MM.1S (cell line): ENCODE measurements around the gene IL12RB1.

ENCODE experiments used
- DNase-seq: peaks from one replicate; pipeline ENCODE4 v3.0.0-alpha.2; 2015
- H2AFZ ChIP-seq: fragments of 300-600 bp; sonication (generic); 2 replicates; pipeline ENCODE4 v1.6.0; 2016; ENCODE audit warnings: antibody characterized with exemption, low read length
- H3F3A ChIP-seq: fragments of 300-600 bp; sonication (generic); 2 replicates; pipeline ENCODE4 v1.6.1; 2016; ENCODE audit warnings: mild to moderate bottlenecking, antibody characterized with exemption, low read length, moderate library complexity, mixed read lengths; ENCODE audit not compliant: insufficient read depth
- H3K27ac ChIP-seq: fragments of 300-600 bp; sonication (generic); 2 replicates; pipeline ENCODE4 v1.5.1; 2016; ENCODE audit warnings: mild to moderate bottlenecking, low read length
- H3K27me3 ChIP-seq: fragments of 300-600 bp; sonication (generic); replicated peaks from 2 replicates; pipeline ENCODE4 v1.6.0; 2016; ENCODE audit warnings: low read length; ENCODE audit not compliant: insufficient read depth
- H3K36me3 ChIP-seq: fragments of 300-600 bp; sonication (generic); replicated peaks from 2 replicates; pipeline ENCODE4 v1.6.1; 2016; ENCODE audit warnings: mild to moderate bottlenecking, low read length, mixed read lengths; ENCODE audit not compliant: insufficient read depth
- H3K4me1 ChIP-seq: fragments of 300-600 bp; sonication (generic); 2 replicates; pipeline ENCODE4 v1.6.1; 2016; ENCODE audit warnings: low read length, mixed read lengths
- H3K4me2 ChIP-seq: fragments of 300-600 bp; sonication (generic); 2 replicates; pipeline ENCODE4 v1.6.0; 2016; ENCODE audit warnings: low read depth, low read length
- H3K4me3 ChIP-seq: fragments of 300-600 bp; sonication (generic); 2 replicates; pipeline ENCODE4 v1.5.1; 2016; ENCODE audit warnings: low read length, mixed read lengths
- H3K79me2 ChIP-seq: fragments of 300-600 bp; sonication (generic); 2 replicates; pipeline ENCODE4 v1.6.1; 2016; ENCODE audit warnings: mixed run types, low read length, mixed read lengths
- H3K9ac ChIP-seq: fragments of 300-600 bp; sonication (generic); 2 replicates; pipeline ENCODE4 v1.6.1; 2016; ENCODE audit warnings: low read length, mixed read lengths
- H3K9me2 ChIP-seq: fragments of 300-600 bp; sonication (generic); replicated peaks from 2 replicates; pipeline ENCODE4 v1.6.1; 2016; ENCODE audit warnings: mild to moderate bottlenecking, low read length, mixed read lengths; ENCODE audit not compliant: insufficient read depth
- H3K9me3 ChIP-seq: fragments of 300-600 bp; sonication (generic); replicated peaks from 2 replicates; pipeline ENCODE4 v1.6.1; 2016; ENCODE audit warnings: mild to moderate bottlenecking, low read length, mixed read lengths; ENCODE audit not compliant: insufficient read depth
- H4K20me1 ChIP-seq: fragments of 300-600 bp; sonication (generic); 2 replicates; pipeline ENCODE4 v1.6.1; 2016; ENCODE audit warnings: mild to moderate bottlenecking, low read length, moderate library complexity, mixed read lengths; ENCODE audit not compliant: insufficient read depth
- EZH2 ChIP-seq: fragments of 300-600 bp; sonication (generic); optimal IDR thresholded peaks from 2 replicates; pipeline ENCODE3; 2017; ENCODE audit warnings: low read depth, mild to moderate bottlenecking, antibody characterized with exemption, low read length, mixed read lengths
- EZH2phosphoT487 ChIP-seq: fragments of 300-600 bp; sonication (generic); IDR thresholded peaks from 2 replicates; pipeline ENCODE4 v1.6.1; 2018; ENCODE audit warnings: antibody characterized with exemption, low read length
- TF ChIP-seq, protein P1 (sequence below): fragments of 300-600 bp; sonication (generic); IDR thresholded peaks from 2 replicates; pipeline ENCODE4 v1.5.1; 2016; ENCODE audit warnings: antibody characterized with exemption, low read length, mixed read lengths

IL12RB1 gene

DNA sequence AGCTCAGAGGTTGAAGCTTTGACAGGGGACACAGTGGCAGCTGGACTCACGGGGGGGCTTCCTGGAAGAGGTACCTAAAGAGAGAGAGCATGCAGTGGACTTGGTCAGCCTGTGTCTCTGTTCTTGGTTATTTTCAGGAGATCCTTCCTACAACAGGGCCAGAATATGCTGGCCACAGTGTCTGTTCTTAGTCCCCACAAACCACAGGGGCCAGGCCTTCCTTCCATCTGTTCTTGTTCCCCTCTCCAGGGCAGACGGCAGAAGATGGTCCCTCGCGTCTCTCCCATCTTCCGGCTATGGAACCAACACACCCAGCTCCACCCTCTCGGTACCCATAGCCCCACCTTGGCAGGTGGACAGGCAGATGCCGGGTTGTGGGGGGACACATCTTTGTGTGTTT lies 35.7 kb upstream of the IL12RB1 start:
- no peak overlapping the region for H3K4me2 ChIP-seq
- H4K20me1 ChIP-seq = no peaks in the 10 kb centered on the region
- no peaks in the 10 kb centered on the region for H3K9me2 ChIP-seq
- H3K27ac ChIP-seq = no peak overlapping the region
- H3K4me1 ChIP-seq = peaks cover 19% of the 10 kb centered on the region
- H2AFZ ChIP-seq = no peak overlapping the region
- TF ChIP-seq EZH2 (no peak), EZH2phosphoT487 (no peak)
- TF ChIP-seq, protein P1, sequence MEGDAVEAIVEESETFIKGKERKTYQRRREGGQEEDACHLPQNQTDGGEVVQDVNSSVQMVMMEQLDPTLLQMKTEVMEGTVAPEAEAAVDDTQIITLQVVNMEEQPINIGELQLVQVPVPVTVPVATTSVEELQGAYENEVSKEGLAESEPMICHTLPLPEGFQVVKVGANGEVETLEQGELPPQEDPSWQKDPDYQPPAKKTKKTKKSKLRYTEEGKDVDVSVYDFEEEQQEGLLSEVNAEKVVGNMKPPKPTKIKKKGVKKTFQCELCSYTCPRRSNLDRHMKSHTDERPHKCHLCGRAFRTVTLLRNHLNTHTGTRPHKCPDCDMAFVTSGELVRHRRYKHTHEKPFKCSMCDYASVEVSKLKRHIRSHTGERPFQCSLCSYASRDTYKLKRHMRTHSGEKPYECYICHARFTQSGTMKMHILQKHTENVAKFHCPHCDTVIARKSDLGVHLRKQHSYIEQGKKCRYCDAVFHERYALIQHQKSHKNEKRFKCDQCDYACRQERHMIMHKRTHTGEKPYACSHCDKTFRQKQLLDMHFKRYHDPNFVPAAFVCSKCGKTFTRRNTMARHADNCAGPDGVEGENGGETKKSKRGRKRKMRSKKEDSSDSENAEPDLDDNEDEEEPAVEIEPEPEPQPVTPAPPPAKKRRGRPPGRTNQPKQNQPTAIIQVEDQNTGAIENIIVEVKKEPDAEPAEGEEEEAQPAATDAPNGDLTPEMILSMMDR = no peak
- H3F3A ChIP-seq = peaks cover 17% of the 10 kb centered on the region
- no peak overlapping the region for H3K4me3 ChIP-seq
- H3K36me3 ChIP-seq = no peaks in the 10 kb centered on the region
- H3K27me3 ChIP-seq = no peaks in the 10 kb centered on the region
- H3K9me3 ChIP-seq = no peaks in the 10 kb centered on the region
- DNase-seq = no peak
- H3K9ac ChIP-seq = no peak overlapping the region
- H3K79me2 ChIP-seq = peaks cover 31% of the 10 kb centered on the region

DNA sequence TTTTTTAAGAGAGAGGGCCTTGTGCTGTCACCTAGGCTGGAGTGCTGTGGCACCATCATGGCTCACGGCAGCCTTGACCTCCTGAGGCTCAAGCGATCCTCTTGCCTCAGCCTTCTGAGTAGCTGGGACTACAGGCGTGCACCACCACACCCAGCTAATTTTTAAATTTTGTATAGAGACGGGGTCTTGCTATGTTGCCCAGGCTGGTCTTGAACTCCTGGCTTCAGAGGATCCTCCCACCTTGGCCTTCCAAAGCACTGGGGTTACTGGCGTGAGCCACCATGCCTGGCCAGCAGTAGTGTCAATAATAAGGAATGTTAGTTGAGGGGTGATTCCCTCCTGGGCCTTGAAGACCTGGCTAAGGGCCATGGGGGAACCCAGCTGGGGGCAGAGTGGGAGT lies 34.4 kb upstream of the IL12RB1 start:
- no peaks in the 10 kb centered on the region for H3K36me3 ChIP-seq
- no peak overlapping the region for H3K9ac ChIP-seq
- no peak overlapping the region for H3K4me2 ChIP-seq
- H3F3A ChIP-seq = peaks cover 17% of the 10 kb centered on the region
- no peak overlapping the region for H2AFZ ChIP-seq
- peaks cover 31% of the 10 kb centered on the region for H3K79me2 ChIP-seq
- peaks cover 23% of the 10 kb centered on the region for H3K4me1 ChIP-seq
- TF ChIP-seq EZH2 (no peak), EZH2phosphoT487 (no peak)
- TF ChIP-seq, protein P1 = no peak
- DNase-seq = no peak
- H3K4me3 ChIP-seq = no peak overlapping the region
- peak overlapping the region; percentile 18; the same call in 1 of the 2 replicates for H3K27ac ChIP-seq
- no peaks in the 10 kb centered on the region for H3K27me3 ChIP-seq
- no peaks in the 10 kb centered on the region for H3K9me3 ChIP-seq
- H4K20me1 ChIP-seq = no peaks in the 10 kb centered on the region
- H3K9me2 ChIP-seq = no peaks in the 10 kb centered on the region

DNA sequence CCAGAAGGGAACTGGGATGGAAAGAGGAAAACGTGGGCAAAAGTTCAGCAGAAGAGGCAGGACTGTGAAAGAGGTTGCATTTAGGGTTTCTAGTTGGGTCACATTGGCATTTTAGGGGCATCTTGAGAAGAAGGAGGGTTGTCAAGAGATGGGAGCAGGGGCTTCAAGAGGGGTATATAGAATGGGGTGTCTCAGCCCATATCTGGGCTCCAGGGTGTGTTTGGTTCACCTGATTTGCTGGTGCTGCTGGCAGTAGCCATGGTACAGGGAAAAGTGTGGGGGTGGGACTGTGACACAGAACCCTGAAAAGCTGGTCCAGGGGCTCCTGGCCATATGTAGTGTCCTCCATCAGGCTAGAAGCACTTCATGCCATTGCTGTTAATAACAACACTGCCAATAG lies 33.4 kb upstream of the IL12RB1 start:
- Histone ChIP-seq H3K36me3 (no peaks in the 10 kb centered on the region), H3K27me3 (no peaks in the 10 kb centered on the region), H2AFZ (no peak overlapping the region), H3K79me2 (peaks cover 31% of the 10 kb centered on the region), H3K4me1 (peaks cover 23% of the 10 kb centered on the region), H3K4me3 (peak overlapping the region; percentile 84; the same call in 1 of the 2 replicates), H3K9me2 (no peaks in the 10 kb centered on the region), H3F3A (peaks cover 17% of the 10 kb centered on the region), H3K9me3 (no peaks in the 10 kb centered on the region), H3K9ac (peak overlapping the region; percentile 45; the same call in 1 of the 2 replicates), H3K4me2 (peak overlapping the region; percentile 96), H3K27ac (peak overlapping the region; percentile 63; the same call in 1 of the 2 replicates), H4K20me1 (no peaks in the 10 kb centered on the region)
- no peak for DNase-seq
- no peak for TF ChIP-seq EZH2
- TF ChIP-seq, protein P1 = no peak
- no peak for TF ChIP-seq EZH2phosphoT487
